Suprapubic skin (tissue), 4 donors: ENCODE results near the gene ERVW-1. TPM values are rescaled to one million over a fixed set of nuclear protein-coding genes. Genes with fewer than 3 reads are reported as not detected.

ENCODE experiments used
- DNase-seq, 2 donors: peaks; one replicate each; pipeline ENCODE4 v3.0.0-alpha.2; 2019; ENCODE audit warnings: low spot score in 2 of 2
- H3K27ac ChIP-seq: fragments of 200-600 bp; sonication (generic); one replicate; pipeline ENCODE4 v1.5.1; 2019
- H3K27me3 ChIP-seq: fragments of 200-600 bp; sonication (generic); one replicate; pipeline ENCODE4 v1.5.1; 2019
- H3K36me3 ChIP-seq: fragments of 200-600 bp; sonication (generic); one replicate; pipeline ENCODE4 v1.5.1; 2019
- H3K4me1 ChIP-seq: fragments of 200-600 bp; sonication (generic); one replicate; pipeline ENCODE4 v1.5.1; 2019
- H3K4me3 ChIP-seq: fragments of 200-600 bp; sonication (generic); one replicate; pipeline ENCODE4 v1.5.1; 2019; ENCODE audit warnings: mild to moderate bottlenecking
- H3K9me3 ChIP-seq: fragments of 200-600 bp; sonication (generic); one replicate; pipeline ENCODE4 v1.5.1; 2019
- CTCF ChIP-seq, 2 donors: fragments of 200-600 bp in 1 of 2; fragments of 450-650 bp in 1 of 2; sonication (generic) in 1 of 2; IDR thresholded peaks; one replicate each; pipeline ENCODE4 v1.5.1; 2016 to 2019; ENCODE audit warnings: antibody characterized with exemption in 2 of 2, mild to moderate bottlenecking in 1 of 2, moderate library complexity in 1 of 2
- EP300 ChIP-seq: sonication (generic); formaldehyde crosslinking; IDR thresholded peaks from one replicate; pipeline ENCODE4 v1.6.1; 2017; ENCODE audit warnings: antibody characterized with exemption
- POLR2A ChIP-seq, 2 donors: fragments of 450-650 bp; IDR thresholded peaks; one replicate each; pipeline ENCODE4 v1.6.1; 2017; ENCODE audit warnings: antibody characterized with exemption in 2 of 2, mild to moderate bottlenecking in 2 of 2, moderate library complexity in 2 of 2
- POLR2AphosphoS5 ChIP-seq, 3 donors: sonication (generic); formaldehyde crosslinking; IDR thresholded peaks; one replicate each; pipeline ENCODE4 v1.6.1; 2017; ENCODE audit warnings: antibody characterized with exemption in 3 of 3
- WGBS: methylation state at CpG from one replicate; pipeline ENCODE4 v1.1.5; 2018; 5-methylcytosine and 5-hydroxymethylcytosine counted together
- total RNA-seq, 4 donors: library from RNA; depleted of rRNA; stranded (reverse); fragments of >200 nt; gene quantifications; one replicate each; pipeline ENCODE4 v1.1.0, GENCODE V29; 2016

ERVW-1 gene
- total RNA-seq, 4 donors from 2014 or later: 0.15 TPM; not detected in 3

GRCh38 chr7:92423710-92424131 is 54.0 kb downstream of the ERVW-1 start:
- 77% methylated on average over 5 of the region's 5 CpGs for WGBS
- no peak overlapping the region for H3K27ac ChIP-seq
- H3K4me3 ChIP-seq: peak overlapping the region; percentile 46

GRCh38 chr7:92422926-92423325 is 54.8 kb downstream of the ERVW-1 start:
- Histone ChIP-seq H3K4me3 (no peak overlapping the region), H3K9me3 (no peaks in the 10 kb centered on the region), H3K4me1 (peaks cover 4% of the 10 kb centered on the region), H3K27ac (no peak overlapping the region), H3K36me3 (no peaks in the 10 kb centered on the region), H3K27me3 (peaks cover 5% of the 10 kb centered on the region)
- TF ChIP-seq CTCF (IDR thresholded peaks at IDR 0.05) (no peak), EP300 (no peak), POLR2AphosphoS5 (IDR thresholded peaks at IDR 0.05) (no peak), POLR2A (IDR thresholded peaks at IDR 0.05) (no peak)
- no peak for DNase-seq
- WGBS: 90% methylated on average over 6 of the region's 6 CpGs

More at GRCh38 chr7:92423710-92424131, 54.0 kb downstream of the ERVW-1 start:
- DNase-seq: no peak
- TF ChIP-seq EP300: no peak
- H3K4me1 ChIP-seq: peaks cover 4% of the 10 kb centered on the region
- H3K27me3 ChIP-seq: peaks cover 5% of the 10 kb centered on the region
- no peaks in the 10 kb centered on the region for H3K36me3 ChIP-seq
- H3K9me3 ChIP-seq: no peaks in the 10 kb centered on the region

- TF ChIP-seq POLR2AphosphoS5 (IDR thresholded peaks at IDR 0.05) (no peak), EP300 (no peak), CTCF (IDR thresholded peaks at IDR 0.05) (no peak), POLR2A (IDR thresholded peaks at IDR 0.05) (no peak)
- H3K9me3 ChIP-seq: no peaks in the 10 kb centered on the region
- H3K27me3 ChIP-seq: no peaks in the 10 kb centered on the region
- DNase-seq: no peak
- 51% methylated on average over 5 of the region's 5 CpGs for WGBS
- no peaks in the 10 kb centered on the region for H3K36me3 ChIP-seq
- H3K4me3 ChIP-seq: no peak overlapping the region
- H3K4me1 ChIP-seq: peaks cover 4% of the 10 kb centered on the region
- no peak overlapping the region for H3K27ac ChIP-seq
Measured at GRCh38 chr7:92421676-92422435, 55.9 kb downstream of the ERVW-1 start.

Other genes with a start within 250 kb of the ERVW-1 start
- gene KRIT1, start 232.0 kb downstream of the ERVW-1 start, total RNA-seq: 100 to 1,000 TPM in 1 of 4 donors, 10 to 100 TPM in 3; 46.8 to 102 (median 60.1) TPM
- 10 to 100 TPM; 34.1 to 66.1 (median 58.2) TPM for gene ANKIB1, start 232.0 kb downstream of the ERVW-1 start, total RNA-seq
- gene GATAD1, start 30.5 kb downstream of the ERVW-1 start, total RNA-seq: 10 to 100 TPM; 11.6 to 70.6 (median 17.8) TPM
- gene PEX1, start 50.6 kb upstream of the ERVW-1 start, total RNA-seq: 10 to 100 TPM; 20.4 to 66.3 (median 21.6) TPM
- 10 to 100 TPM in 3 of 4 donors, 1 to 10 TPM in 1; 9.0 to 21.2 (median 13.6) TPM for gene RBM48, start 50.8 kb upstream of the ERVW-1 start, total RNA-seq
- gene FAM133B, start 112.4 kb upstream of the ERVW-1 start, total RNA-seq: 10 to 100 TPM; 13.6 to 34.5 (median 19.5) TPM